GM12801 (cell line): Measurements from ENCODE around the gene DACT2.

Source experiments
- CTCF ChIP-seq: IDR thresholded peaks from one replicate; pipeline ENCODE4 v1.5.1; 2011; ENCODE audit warnings: control low read depth; ENCODE audit not compliant: insufficient read length; ENCODE audit errors: extremely low read depth

The DACT2 gene

GRCh38 chr6:168355716-168356522 is 36.3 kb upstream of the DACT2 start:
- TF ChIP-seq CTCF = no peak

GRCh38 chr6:168354338-168354737 is 34.8 kb upstream of the DACT2 start:
- TF ChIP-seq CTCF = no peak

DNA sequence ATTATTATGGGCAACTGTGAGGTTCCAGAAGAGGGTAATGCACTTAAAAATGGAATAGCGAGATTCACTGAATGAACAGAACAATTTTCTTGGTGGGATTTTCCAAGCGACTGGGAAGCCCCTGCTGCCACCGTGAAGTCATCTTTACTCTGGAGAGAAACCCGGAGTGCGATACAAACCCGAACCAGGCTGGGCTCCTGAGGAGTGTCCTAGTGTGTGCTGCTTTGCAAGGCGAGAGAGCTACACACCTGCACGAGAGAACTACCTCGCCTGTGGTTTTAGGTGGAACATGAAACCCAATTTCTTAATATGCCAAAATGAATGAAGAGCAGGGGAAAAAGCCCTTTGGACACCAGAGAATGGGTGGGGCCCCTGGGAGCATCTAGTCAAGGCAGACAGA is 33.5 kb upstream of the DACT2 start:
- no peak for TF ChIP-seq CTCF

DNA sequence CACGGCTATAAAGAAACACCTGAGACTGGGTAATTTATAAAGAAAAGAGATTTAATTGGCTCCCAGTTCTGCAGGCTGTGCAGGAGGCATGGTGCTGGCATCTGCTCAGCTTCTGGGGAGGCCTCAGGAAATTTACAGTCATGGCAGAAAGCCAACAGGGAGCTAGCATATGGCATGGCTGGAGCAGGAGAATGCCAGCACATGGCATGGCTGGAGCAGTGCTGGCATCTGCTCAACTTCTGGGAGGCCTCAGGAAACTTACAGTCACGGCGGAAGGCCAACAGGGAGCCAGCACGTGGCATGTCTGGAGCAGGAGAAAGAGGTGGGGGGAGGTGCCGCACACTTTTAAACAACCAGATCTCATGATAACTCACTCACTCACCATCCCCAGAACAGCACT is 32.5 kb upstream of the DACT2 start:
- no peak for TF ChIP-seq CTCF

DNA sequence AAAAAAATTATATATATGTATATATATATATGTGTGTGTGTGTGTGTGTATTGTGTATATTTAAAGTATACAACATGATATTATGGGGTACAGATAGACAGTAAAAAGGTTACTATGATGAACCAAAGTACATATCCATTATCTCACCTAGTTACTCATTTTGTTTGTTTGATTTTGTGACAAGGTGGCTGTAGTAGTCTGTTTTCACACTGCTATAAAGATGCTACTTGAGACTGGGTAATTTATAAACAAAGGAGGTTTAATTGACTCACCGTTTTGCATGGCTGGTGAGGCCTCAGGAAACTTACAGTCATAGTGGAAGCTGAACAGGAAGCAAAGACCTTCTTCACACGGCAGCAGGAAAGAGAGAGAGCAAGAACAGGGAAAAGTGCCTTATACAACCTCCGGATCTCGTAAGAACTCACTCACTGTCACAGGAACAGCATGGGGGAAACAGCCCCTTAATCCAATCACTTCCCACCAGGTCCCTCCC is 30.2 kb upstream of the DACT2 start:
- TF ChIP-seq CTCF = no peak

- no peak for TF ChIP-seq CTCF
Observed at GRCh38 chr6:168348186-168348585, 28.6 kb upstream of the DACT2 start.

DNA sequence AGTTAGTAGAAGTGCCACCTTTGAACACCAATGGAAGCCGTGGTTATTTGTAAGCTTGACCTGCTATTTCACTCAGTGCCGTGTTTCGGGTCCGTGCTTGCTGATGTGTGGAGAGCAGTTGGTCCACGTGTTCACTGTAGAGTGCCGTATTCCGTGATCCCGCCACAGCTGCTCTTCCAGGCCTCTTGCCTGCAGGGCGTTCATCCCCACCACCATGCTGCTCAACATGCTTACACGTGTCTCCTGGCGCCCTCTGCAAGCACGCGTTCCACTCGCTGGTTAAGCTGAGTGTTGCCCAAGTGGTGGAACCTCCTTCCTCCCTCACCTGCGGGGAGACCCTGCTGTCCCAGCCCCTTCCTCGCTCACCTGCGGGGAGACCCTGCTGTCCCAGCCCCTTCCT is 28.0 kb upstream of the DACT2 start:
- TF ChIP-seq CTCF = no peak

DNA sequence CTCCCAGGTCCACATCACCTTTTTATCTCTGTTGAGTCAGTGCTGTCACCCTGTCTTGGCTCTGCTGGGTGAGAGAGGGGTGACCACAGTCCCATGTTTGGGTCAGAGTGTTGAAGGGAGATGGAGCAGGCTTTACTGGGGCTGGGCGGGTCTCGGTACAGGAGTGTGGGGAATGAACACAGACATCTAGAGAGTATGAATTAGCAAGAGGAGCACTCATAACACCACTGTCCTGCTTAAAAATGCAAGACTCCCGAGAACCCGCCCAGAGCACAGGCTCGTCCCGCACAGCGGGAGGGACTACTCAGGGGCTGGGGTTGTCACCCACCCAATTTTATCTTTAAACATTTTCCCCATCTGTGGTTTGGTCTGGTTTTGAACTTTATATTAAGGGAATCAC is 27.5 kb upstream of the DACT2 start:
- TF ChIP-seq CTCF = no peak
